Spleen (tissue), 11 donors: Measurements from ENCODE around the gene KCNE1. TPM values are rescaled to one million over a fixed set of nuclear protein-coding genes. Genes with fewer than 3 reads are reported as not detected.

ENCODE experiments used
- DNase-seq: peaks from one replicate; pipeline ENCODE4 v3.0.0-alpha.2; 2020
- H3K27ac ChIP-seq, 8 donors: fragments of 200-600 bp; sonication (generic) in 7 of 8; 1 replicate in 4 of 8; 2 replicates in 4 of 8; pipeline versions ENCODE4 v1.5.0 to v1.8.0; 2016 to 2021; ENCODE audit warnings: inconsistent platforms in 4 of 8, mild to moderate bottlenecking in 4 of 8, moderate library complexity in 1 of 8
- H3K27me3 ChIP-seq, 7 donors: fragments of 200-600 bp; sonication (generic) in 6 of 7; replicated peaks in 1 of 7; 1 replicate in 4 of 7; 2 replicates in 3 of 7; pipeline versions ENCODE4 v1.5.0 to v1.8.0; 2016 to 2021; ENCODE audit warnings: inconsistent platforms in 3 of 7, mild to moderate bottlenecking in 1 of 7
- H3K36me3 ChIP-seq, 6 donors: fragments of 200-600 bp; sonication (generic) in 5 of 6; 1 replicate in 4 of 6; 2 replicates in 2 of 6; pipeline versions ENCODE4 v1.5.0 to v1.8.0; 2016 to 2021; ENCODE audit warnings: inconsistent platforms in 2 of 6
- H3K4me1 ChIP-seq, 6 donors: fragments of 200-600 bp; sonication (generic) in 5 of 6; 1 replicate in 3 of 6; 2 replicates in 3 of 6; pipeline versions ENCODE4 v1.5.0 to v1.8.0; 2016 to 2021; ENCODE audit warnings: inconsistent platforms in 3 of 6
- H3K4me3 ChIP-seq, 8 donors: fragments of 200-600 bp; sonication (generic) in 7 of 8; 1 replicate in 4 of 8; 2 replicates in 4 of 8; pipeline versions ENCODE4 v1.5.0 to v1.8.0; 2016 to 2021; ENCODE audit warnings: inconsistent platforms in 4 of 8, mild to moderate bottlenecking in 4 of 8, moderate library complexity in 2 of 8
- H3K9me3 ChIP-seq, 8 donors: fragments of 200-600 bp; sonication (generic) in 7 of 8; 1 replicate in 4 of 8; 2 replicates in 4 of 8; pipeline versions ENCODE4 v1.5.0 to v1.8.0; 2016 to 2021; ENCODE audit warnings: inconsistent platforms in 4 of 8
- CTCF ChIP-seq, 11 experiments: fragments of 200-600 bp in 7 of 11; fragments of 450-650 bp in 4 of 11; sonication (generic) in 4 of 11; IDR thresholded peaks in 8 of 11; conservative IDR thresholded peaks in 3 of 11; 1 replicate in 7 of 11; 2 replicates in 4 of 11; pipeline versions ENCODE4 v1.4.0 to v1.8.0; 2016 to 2021; ENCODE audit warnings: antibody characterized with exemption in 11 of 11, inconsistent platforms in 4 of 11, mild to moderate bottlenecking in 1 of 11
- POLR2A ChIP-seq, 3 donors: fragments of 450-650 bp; IDR thresholded peaks; one replicate each; pipeline ENCODE4 v1.5.1; 2017; ENCODE audit warnings: antibody characterized with exemption in 3 of 3, mild to moderate bottlenecking in 1 of 3
- POLR2AphosphoS5 ChIP-seq, 3 donors: sonication (generic); formaldehyde crosslinking; IDR thresholded peaks; one replicate each; pipeline ENCODE4 v1.5.1; 2017; ENCODE audit warnings: antibody characterized with exemption in 3 of 3
- WGBS, 5 donors: extraction: QIAGEN DNeasy Blood & Tissue Kit in 3 of 5; methylation state at CpG; one replicate each; pipeline versions ENCODE4 v1.1.5 to v1.1.7; 2013 to 2018; 5-methylcytosine and 5-hydroxymethylcytosine counted together
- intact Hi-C: fragments of 100-400 bp; cut with DNase I; formaldehyde crosslinking; loops from one replicate; pipeline ENCODE4 v1.15.0; 2023; ENCODE audit warnings: low total_unique reads
- polyA plus RNA-seq, 3 donors: library from polyadenylated mRNA; stranded (reverse); fragments of 200-250 nt; gene quantifications; one replicate each; pipeline ENCODE4 v1.2.1, GENCODE V29; 2013
- total RNA-seq, 7 donors: library from RNA; depleted of rRNA in 3 of 7; stranded (reverse); fragments of >200 nt in 3 of 7; fragmentation: NEBNext Ultra II Directional in 4 of 7; extraction: Animal tissue kit (Norgen Biotek cat#: 25700) in 4 of 7; gene quantifications; one replicate each; pipeline versions ENCODE4 v1.1.0 to v1.2.1, GENCODE V29; 2016 to 2021
- donor health status: healthy with polysubstance abuse.
- donor health status: DM: no; HTN: no; CAD: no; lungs with moderate emphysema.
- donor health status: DM: no; HTN: no; CAD: no.
- donor health status: Bipolar disorder and iron deficiency.
- donor health status: healthy.
- donor health status: DM: no; HTN: no; CAD: no.
- donor health status: DM: yes; HTN: yes; CAD: no.

The KCNE1 gene
- total and polyA plus RNA-seq, 10 donors, result 0.30 to 50.2 (median 8.1) TPM

- no peaks in the 10 kb centered on the region for H3K36me3 ChIP-seq
- no peaks in the 10 kb centered on the region for H3K27me3 ChIP-seq
- peak overlapping the region in 1 of 8 donors; percentile 88 for H3K27ac ChIP-seq
- intact Hi-C loops, result no loop called here
- H3K9me3 ChIP-seq, result peaks cover 0 to 6% (median 0%) of the 10 kb centered on the region in 8 donors
- DNase-seq, result no peak
- 77 to 94% (median 91%) methylated on average over 3 of the region's 3 CpGs for WGBS, 5 donors
- peaks cover 0 to 41% (median 34%) of the 10 kb centered on the region in 6 donors for H3K4me1 ChIP-seq
- TF ChIP-seq POLR2AphosphoS5 (IDR thresholded peaks at IDR 0.05) (no peak), POLR2A (IDR thresholded peaks at IDR 0.05) (no peak), CTCF (IDR thresholded peaks at IDR 0.05 in 8 of 11, conservative IDR thresholded peaks at IDR 0.05 in 3 of 11) (no peak)
- no peak overlapping the region for H3K4me3 ChIP-seq
Observed at GRCh38 chr21:34543017-34543416, 31.0 kb upstream of the KCNE1 start.

- Histone ChIP-seq H3K27ac (no peak overlapping the region), H3K36me3 (no peaks in the 10 kb centered on the region), H3K9me3 (peaks cover 0 to 6% (median 0%) of the 10 kb centered on the region in 8 donors), H3K27me3 (no peaks in the 10 kb centered on the region), H3K4me1 (peaks cover 0 to 46% (median 15%) of the 10 kb centered on the region in 6 donors), H3K4me3 (no peak overlapping the region)
- intact Hi-C loops, result no loop called here
- no peak for DNase-seq
- 90 to 96% (median 94%) methylated on average over 5 of the region's 5 CpGs for WGBS, 5 donors
- no peak for TF ChIP-seq CTCF (IDR thresholded peaks at IDR 0.05 in 8 of 11, conservative IDR thresholded peaks at IDR 0.05 in 3 of 11)
- no peak for TF ChIP-seq POLR2A (IDR thresholded peaks at IDR 0.05)
- TF ChIP-seq POLR2AphosphoS5 (IDR thresholded peaks at IDR 0.05), result no peak
Observed at GRCh38 chr21:34540206-34540605, 28.2 kb upstream of the KCNE1 start.

GRCh38 chr21:34537838-34538237 is 25.8 kb upstream of the KCNE1 start:
- no peak for DNase-seq
- WGBS, 5 donors, result 51 to 83% (median 75%) methylated on average over 3 of the region's 3 CpGs
- Histone ChIP-seq H3K27me3 (no peaks in the 10 kb centered on the region), H3K9me3 (peaks cover 0 to 6% (median 0%) of the 10 kb centered on the region in 8 donors), H3K4me3 (no peak overlapping the region), H3K4me1 (peaks cover 3 to 40% (median 7%) of the 10 kb centered on the region in 6 donors), H3K27ac (no peak overlapping the region), H3K36me3 (no peaks in the 10 kb centered on the region)
- TF ChIP-seq POLR2AphosphoS5 (IDR thresholded peaks at IDR 0.05) (no peak), CTCF (IDR thresholded peaks at IDR 0.05 in 8 of 11, conservative IDR thresholded peaks at IDR 0.05 in 3 of 11) (no peak), POLR2A (IDR thresholded peaks at IDR 0.05) (no peak)
- intact Hi-C loops, result no loop called here

- no peak for TF ChIP-seq POLR2A (IDR thresholded peaks at IDR 0.05)
- TF ChIP-seq POLR2AphosphoS5 (IDR thresholded peaks at IDR 0.05), result no peak
- no peak for TF ChIP-seq CTCF (IDR thresholded peaks at IDR 0.05 in 8 of 11, conservative IDR thresholded peaks at IDR 0.05 in 3 of 11)
- intact Hi-C loops, result no loop called here
- peaks cover 3 to 40% (median 7%) of the 10 kb centered on the region in 6 donors for H3K4me1 ChIP-seq
- DNase-seq, result no peak
- 34 to 78% (median 64%) methylated on average over 2 of the region's 2 CpGs for WGBS, 5 donors
- no peaks in the 10 kb centered on the region for H3K36me3 ChIP-seq
- H3K27me3 ChIP-seq, result no peaks in the 10 kb centered on the region
- no peak overlapping the region for H3K4me3 ChIP-seq
- no peaks in the 10 kb centered on the region for H3K9me3 ChIP-seq
- no peak overlapping the region for H3K27ac ChIP-seq
Observed at GRCh38 chr21:34536820-34537219, 24.8 kb upstream of the KCNE1 start.
